HPDE6-E6E7 (cell line): ENCODE data around the gene CETP.
"Not testable (repeated sequence)": the region's sequence is repeated elsewhere in the genome, so short reads cannot be mapped to it uniquely, and the experiment has no call there.

ENCODE experiments used
- DNase-seq: peaks from one replicate; pipeline ENCODE4 v3.0.0; 2011; ENCODE audit warnings: missing footprints; ENCODE audit errors: extremely low spot score

Gene CETP

GRCh38 chr16:56933828-56934598 lies 27.7 kb upstream of the CETP start:
- DNase-seq = no peak

DNA sequence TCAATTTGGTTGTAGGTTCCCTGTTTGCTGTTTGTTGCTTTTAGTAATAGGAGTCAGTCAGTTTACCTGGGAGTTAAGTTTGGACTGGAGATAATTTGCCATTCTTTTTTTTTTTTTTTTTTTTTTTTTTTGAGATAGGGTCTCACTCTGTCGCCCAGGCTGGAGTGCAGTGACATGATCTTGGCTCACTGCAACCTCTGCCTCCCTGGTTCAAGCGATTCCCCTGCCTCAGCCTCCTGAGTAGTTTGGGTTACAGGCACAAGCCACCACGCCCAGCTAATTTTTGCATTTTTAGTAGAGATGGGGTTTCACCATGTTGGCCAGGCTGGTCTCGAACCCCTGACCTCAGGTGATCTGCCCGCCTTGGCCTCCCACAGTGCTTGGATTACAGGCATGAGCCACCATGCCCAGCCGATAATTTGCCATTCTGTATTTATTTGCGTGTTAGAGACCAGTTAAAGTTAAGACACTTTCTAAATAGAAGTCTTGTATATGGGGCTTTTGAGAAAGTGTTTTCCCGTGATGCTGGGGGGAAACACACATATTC lies 27.1 kb upstream of the CETP start:
- DNase-seq = not testable (repeated sequence)

- no peak for DNase-seq
These were observed 26.5 kb upstream of the CETP start for GRCh38 chr16:56935201-56935600.

DNA sequence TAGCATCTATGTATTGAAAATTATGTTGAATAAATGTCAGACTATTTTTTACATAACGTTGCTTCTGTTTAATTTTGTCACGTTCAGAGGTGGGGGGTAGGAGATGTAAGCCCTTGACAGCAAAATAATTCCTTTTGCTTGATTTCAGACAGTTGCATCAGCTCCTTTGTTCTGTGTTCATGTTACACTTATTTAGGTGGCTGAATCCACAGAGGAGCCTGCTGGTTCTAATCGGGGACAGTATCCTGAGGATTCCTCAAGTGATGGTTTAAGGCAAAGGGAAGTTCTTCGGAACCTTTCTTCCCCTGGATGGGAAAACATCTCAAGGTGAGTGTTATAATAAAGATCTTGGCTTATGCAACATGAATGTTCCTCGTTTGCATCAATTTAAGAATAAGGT lies 25.3 kb upstream of the CETP start:
- DNase-seq = no peak

DNA sequence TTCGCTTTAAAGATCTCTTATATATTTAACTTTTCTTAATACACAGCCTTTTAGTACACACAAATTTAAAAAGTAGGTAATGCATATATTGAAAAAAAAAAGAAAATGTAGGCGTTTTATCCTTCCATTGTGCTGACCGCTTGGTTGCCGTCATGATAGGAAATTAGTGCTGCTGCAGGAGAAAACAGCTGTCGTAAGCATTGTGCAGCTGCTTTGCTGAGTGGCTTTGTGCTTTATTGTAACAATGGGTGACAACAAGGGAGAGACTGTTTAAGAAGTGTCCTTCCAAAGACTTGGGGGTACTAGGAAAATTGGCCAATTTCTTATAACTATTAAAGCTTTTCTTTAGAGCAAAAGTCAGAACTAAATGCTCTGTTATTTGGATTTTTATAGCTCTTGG lies 24.8 kb upstream of the CETP start:
- no peak for DNase-seq

DNA sequence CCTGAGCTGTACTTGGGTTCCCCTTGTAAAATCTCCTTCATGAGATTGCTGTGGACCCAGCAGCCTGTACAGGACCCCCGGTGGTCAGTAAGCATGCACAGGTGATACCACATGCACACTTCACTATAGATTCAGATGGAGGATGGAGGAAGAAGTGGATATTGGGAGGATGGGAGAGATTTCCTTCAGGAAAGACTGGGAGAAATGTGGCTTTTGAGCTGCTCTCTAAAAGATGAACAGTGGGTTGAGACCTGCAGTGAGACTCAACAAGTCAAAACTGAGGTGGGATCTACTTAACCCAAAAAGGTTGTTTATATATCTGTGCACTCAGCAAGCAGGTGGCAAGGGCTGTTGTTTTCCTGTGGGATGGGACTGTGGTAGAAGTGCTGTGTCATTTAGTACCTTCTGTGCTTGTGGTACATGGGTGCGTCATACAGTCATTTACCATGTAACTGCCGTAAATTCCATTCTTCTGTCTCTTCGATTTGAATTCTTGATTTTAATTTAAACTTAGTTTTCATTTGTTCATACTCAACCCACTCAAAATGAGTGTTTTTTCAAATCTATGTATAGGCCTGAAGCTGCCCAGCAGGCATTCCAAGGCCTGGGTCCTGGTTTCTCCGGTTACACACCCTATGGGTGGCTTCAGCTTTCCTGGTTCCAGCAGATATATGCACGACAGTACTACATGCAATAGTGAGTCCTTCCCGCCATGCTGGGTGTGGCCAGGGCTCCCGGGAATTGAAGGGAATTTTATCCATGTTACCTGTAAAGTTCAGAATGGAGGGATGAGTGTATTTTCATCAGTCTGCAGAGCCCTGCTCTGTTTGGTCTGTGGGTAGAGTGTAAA lies 22.9 kb upstream of the CETP start:
- DNase-seq = no peak

- DNase-seq = no peak
These were observed 21.9 kb upstream of the CETP start for GRCh38 chr16:56939801-56940200.

DNA sequence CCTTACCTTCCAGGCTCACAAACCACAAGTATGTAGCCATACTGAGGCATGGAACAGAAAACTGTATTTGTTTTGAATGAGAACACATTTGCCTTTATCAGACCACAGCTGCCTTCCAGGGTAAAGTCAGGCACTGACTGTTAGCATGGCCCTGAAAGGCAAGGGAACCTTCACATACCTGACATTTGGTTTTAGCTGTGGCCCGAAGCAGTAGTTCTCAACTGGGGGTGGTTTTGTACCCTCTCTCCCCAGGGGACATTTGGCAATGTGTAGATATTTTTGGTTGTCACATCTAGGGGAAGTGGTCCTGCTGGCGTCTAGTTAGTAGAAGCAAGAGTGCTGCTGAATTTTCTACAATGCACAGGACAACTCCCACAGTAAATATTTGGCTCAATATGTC lies 20.7 kb upstream of the CETP start:
- no peak for DNase-seq

DNA sequence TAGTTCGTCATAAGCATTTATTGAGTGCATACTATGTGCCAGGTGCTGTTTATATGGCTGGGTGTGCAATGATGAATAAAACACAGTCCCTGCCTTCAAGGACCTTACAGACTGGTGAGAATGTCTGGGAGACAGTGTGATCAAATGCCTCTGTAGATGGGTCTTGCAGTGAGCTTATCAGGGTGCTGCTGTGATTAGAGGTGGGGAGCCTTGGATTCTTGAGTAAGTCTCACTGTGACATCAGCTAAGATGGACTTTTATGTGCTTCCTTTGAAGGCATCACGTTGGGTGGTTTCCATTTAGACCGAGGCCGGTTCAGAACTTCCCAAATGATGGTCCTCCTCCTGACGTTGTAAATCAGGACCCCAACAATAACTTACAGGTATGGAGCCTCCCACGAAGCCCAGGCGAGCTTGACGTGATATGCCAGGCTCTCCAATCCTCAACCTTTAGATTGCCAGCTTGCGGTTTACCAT lies 19.9 kb upstream of the CETP start:
- no peak for DNase-seq

GRCh38 chr16:56943761-56944375 lies 17.9 kb upstream of the CETP start:
- no peak for DNase-seq

- no peak for DNase-seq
These were observed 16.6 kb upstream of the CETP start for GRCh38 chr16:56944954-56945839.

DNA sequence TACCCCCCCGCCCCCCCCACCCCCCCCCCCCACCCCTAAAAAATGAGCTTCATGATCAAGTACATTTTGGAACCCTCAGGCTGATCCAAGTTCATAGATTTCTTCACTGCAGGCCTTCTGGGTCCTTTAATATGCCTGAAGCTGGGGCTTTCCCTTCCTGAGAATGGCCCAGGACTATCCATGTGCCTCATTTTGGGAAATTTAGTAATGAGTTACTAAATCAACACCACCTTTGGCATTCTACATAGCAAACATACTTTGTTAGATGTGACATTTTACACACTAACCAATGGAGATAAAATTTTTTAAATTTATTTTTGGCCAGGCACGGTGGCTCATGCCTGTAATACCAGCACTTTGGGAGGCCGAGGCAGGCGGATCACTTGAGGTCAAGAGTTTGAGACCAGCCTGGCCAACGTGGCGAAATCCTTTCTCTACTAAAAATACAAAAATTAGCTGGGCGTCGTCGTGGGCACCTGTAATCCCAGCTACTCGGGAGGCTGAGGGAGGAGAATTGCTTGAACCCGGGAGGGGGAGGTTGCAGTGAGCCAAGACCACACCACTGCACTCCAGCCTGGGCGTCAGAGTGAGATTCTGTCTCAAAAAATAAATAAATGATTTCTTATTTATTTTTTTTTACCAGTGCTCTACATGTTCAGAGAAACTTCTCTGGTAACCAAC lies 15.8 kb upstream of the CETP start:
- no peak for DNase-seq

DNA sequence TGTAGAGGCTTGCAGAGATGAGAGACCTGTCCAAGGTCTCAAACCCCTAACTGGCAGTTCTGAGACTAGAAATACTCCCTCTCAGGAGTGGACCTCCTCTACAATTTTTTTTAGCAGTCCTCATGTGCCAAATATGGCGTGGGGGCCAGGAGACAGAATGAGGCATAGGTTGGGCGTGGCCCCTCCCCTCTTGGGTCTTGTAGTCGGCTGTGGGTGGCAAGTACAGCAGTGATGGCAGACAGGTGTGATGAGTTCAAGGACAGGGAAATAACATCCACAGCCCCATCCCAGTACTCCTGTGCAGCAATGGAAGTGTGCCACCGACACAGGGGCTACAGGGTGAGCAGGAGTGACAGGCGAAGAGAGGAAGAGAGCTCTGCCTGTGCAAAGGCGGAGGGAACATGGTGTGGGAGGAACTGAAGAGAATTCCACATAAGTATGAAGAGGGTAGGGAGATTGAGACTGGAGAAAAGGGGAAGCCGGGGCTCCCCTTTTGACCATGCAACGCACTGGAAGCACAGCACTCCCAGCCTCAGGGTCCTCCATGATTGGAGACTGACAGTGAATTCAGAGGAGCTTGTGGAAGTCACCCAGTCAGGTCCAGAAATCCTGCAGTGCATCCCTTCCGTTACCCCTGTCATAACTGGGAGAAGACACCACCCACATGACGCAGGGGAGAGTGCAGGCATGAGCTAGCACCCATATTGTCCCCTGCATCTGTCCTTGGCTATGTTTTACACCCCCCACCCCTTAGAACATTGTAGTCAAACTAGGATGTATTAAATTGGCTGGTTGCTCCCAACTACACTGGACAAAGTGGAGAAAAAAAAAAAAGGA lies 14.8 kb upstream of the CETP start:
- no peak for DNase-seq

GRCh38 chr16:56947604-56947995 lies 14.2 kb upstream of the CETP start:
- no peak for DNase-seq

DNA sequence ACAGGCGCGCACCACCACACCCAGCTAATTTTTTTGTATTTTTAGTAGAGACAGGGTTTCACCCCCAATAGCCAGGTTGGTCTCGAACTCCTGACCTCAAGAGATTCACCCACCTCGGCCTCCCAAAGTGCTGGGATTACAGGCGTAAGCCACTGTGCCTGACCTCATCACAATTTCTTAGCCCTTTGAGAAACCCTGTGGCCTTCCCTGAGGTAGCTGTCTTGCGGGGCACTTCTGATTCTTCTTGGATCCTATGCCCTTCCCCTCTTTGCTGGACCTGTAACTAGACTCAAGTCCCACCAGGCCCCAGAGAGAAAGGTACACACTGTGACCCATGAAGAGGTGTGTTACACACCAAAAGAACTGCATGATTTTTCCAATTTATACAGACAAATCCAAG lies 13.5 kb upstream of the CETP start:
- DNase-seq = no peak

DNA sequence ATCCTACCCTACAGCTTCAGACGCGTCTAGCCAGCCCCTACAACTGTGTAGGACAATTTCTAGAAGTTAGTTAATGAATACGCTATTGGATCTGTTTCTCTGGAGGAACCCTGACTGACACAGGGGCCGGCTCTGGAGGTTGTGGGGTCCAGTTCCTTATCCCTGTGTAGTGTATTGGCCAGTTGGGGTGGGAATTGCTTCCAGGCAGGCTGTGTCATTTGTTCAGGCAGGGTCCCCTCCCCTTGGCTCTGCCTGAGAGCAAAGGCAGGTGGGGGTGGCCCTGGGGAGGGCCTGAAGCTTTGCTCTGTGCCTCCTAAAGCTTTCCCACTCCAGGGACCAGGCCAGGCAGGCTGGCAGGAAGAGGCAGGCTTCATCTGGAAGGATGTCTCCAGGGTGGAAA lies 11.7 kb upstream of the CETP start:
- DNase-seq = no peak

DNA sequence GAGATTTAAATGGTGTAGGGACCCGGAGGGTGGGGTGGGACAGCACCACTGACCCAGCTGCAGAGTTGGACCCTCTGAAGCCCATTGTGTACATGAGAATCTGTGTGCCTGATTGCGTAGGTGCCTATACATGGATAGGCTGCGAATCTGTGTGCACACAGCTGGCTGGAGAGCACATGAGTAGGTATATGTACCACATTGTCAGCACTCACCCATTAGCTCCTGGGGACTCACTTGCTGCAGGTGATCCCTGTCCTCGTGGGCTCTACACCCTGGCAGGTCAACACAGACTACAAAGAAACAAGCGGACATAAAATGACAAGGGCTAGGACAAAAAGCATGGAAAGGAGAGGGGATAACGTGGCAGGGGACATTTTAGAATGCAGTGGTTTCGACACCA lies 11.3 kb upstream of the CETP start:
- no peak for DNase-seq

DNA sequence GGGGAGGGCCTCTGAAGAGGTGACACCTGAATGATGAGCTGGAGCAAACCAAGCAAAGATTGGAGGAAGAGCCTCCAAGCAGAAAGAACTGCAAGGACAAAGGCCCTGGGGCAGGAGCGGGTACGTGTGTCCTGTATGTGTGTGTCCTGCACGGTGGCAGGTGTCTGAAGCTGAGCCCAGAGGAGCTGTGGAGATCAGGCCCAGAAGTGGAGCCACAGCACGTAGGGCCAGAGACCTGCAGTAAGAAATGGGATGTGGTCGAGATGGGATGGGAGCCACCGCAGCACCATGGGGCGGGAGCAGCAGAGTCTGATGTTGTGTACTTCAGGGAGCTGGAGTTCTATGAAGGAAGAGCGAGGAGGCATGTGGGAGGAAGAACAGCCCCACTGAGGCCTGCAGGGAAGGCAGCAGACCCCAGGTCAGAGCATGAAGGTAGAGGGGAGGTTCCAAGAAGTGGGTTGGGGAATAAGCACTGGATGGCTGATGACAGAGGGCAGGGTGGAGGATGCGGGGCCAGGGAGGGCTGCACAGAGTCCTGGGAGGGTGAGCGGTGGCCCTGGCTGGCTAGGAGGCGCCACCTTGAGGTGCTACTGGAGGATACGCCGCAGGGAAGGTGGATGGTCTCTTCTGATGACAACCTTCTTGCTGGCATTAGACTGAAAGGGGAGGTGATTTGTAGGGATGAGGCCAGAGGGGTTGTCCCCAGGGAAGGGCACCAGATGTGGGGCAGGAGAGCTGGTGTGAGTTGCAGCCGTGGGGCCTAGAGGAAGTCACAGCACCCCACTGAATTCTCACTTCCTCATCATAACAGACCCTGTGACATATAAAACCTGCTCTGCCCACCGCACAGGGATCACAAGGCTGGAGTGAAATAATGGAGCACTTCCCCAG lies 10.6 kb upstream of the CETP start:
- no peak for DNase-seq

DNA sequence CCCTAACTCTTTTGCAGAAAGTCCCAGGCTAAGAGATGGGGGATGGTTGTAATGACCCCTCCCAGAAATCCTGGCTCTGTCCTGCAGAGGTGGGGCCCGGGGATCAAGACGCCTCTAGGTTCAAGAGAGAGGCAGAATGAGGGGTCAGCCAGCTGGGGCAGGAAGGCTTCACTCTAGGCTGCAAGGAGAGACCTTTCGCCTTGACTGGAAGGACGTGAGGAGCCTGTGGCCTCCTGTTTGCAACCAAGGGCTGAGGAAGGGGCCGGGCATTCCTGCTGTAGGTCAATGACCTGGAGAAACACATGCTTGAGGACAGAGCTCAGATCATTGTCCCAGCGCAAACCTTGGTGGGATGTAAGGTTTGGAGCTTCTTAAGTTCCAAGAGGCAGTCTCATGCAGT lies 8.7 kb upstream of the CETP start:
- DNase-seq = no peak
